GM18526 (cell line): Measurements from ENCODE around the gene MDH1B.

Experiments
- POLR2A ChIP-seq: IDR thresholded peaks from 3 replicates; pipeline ENCODE4 v1.6.1; 2011; ENCODE audit not compliant: insufficient read length; ENCODE audit errors: extremely low read depth

MDH1B gene

DNA sequence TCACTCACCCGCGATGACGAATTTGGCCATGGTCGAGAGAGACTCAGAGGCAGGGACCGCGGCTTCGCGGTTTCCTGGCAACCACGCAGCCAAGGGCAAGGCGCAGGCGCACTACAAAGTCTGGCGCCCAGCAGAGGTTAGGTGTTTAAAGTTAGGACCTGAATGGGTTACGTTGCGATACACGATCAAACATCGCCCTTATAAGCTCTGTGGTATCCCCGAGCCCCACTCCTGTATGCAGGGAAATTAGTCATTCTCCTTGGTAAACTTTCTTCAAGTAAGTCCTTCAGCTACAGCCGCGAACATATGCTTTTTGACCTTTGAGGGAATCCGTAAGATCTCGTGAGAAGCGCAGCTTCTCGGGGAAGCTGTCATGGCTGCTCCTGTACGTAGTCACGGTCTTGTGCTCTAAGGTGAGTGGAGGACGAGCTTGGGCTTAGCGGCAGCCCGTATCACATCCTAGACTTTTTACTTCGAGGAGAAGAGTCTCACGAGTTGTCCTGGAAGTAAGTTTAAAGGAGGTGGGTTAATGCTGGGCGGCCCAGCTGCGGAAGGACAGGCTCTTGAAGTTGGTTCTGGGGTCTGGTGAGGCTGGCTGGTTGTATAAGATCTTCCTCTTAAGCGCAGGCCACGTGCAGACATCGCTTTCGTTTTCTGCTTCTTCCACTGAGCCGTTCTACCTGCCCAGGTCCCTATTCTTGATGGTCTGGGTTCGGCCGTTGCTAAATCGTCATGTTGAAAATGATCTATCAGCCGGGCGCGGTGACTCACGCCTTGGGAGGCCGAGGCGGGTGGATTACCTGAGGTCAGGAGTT lies at the start of gene MDH1B, which contains the start of gene FASTKD2:
Gene MDH1B, minus strand, starts transcription at position 87 of the 815 bp plus-strand sequence. Its CDS starts 57 bp downstream, at position 30.
Gene FASTKD2, plus strand, starts transcription at position 365 of the 815 bp plus-strand sequence. CDS start 1,088 bp downstream, outside the sequence.
- peak; percentile 80 for TF ChIP-seq POLR2A

GRCh38 chr2:206814498-206814897 lies 49.4 kb upstream of the MDH1B start:
- no peak for TF ChIP-seq POLR2A

DNA sequence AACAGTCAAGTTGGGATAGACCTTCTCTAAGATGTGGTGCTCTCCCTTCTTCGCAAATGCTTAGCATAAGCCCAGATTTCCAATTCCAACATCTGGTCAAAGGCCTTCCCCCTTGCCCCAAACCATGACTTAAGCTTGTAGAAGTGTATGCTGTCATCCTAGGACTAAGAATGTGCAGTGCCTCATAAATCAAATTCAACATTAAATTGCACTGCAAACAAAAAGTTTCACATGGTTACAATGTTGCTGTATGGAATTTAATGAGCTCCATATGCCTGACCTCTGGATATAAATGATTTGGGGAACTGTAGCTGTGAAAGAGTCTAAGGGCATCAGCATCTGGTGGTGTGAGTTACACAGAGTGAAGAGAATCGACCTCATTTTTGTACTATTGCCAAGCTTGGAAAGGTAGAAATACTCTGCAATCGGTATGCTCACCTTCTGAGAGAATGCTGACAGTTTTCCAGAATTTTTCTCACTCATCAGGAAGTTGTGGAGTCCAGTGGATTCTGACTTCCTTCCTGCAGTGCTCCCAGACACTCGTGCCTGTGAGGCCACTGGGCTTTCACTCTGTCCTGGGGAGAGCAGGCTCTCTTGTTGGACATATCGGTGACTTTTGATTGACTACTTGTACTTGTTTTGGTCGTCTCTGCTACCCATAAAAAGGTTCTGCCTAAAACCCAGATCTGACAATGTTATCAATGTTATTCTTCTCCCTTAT lies 40.9 kb upstream of the MDH1B start:
- TF ChIP-seq POLR2A, result no peak

GRCh38 chr2:206804326-206804725 lies 39.2 kb upstream of the MDH1B start:
- TF ChIP-seq POLR2A, result no peak

- no peak for TF ChIP-seq POLR2A
Measured at GRCh38 chr2:206802654-206803514, 37.8 kb upstream of the MDH1B start.

DNA sequence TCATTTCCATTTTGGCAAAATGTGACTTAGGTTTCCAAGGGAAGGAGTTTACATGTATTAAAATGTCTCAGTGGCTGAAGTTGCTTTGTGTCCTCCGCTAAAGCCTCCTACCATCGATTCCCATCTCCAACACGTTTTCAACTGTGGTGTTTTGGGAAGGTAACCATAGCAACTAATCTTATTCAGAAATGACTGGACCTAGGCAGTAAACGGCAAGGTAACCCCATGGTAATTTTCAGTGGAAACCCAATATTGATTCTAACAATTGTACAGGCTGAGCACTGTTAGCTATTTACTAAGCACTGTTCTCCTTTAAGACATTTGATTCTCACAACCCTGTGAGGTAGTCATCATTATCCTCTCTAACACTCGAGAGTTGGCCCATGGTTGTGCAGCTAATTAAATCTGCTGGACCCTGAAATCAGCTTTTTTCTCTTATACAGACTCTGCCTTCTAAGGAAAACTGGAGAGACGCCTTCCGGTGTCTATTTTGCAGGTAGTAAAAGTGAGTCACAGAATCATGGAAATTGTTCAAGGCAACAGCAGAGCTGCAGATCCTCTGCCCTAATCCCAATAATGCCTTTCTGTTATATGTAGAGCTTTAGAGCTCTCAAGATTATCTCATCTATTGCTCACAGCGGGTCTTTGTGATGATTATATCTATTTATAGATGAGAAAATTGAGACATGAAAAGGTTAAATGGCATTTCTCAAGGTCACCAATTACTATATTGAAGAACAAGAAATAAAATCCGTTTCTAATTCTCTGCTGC lies 36.5 kb upstream of the MDH1B start:
- no peak for TF ChIP-seq POLR2A

DNA sequence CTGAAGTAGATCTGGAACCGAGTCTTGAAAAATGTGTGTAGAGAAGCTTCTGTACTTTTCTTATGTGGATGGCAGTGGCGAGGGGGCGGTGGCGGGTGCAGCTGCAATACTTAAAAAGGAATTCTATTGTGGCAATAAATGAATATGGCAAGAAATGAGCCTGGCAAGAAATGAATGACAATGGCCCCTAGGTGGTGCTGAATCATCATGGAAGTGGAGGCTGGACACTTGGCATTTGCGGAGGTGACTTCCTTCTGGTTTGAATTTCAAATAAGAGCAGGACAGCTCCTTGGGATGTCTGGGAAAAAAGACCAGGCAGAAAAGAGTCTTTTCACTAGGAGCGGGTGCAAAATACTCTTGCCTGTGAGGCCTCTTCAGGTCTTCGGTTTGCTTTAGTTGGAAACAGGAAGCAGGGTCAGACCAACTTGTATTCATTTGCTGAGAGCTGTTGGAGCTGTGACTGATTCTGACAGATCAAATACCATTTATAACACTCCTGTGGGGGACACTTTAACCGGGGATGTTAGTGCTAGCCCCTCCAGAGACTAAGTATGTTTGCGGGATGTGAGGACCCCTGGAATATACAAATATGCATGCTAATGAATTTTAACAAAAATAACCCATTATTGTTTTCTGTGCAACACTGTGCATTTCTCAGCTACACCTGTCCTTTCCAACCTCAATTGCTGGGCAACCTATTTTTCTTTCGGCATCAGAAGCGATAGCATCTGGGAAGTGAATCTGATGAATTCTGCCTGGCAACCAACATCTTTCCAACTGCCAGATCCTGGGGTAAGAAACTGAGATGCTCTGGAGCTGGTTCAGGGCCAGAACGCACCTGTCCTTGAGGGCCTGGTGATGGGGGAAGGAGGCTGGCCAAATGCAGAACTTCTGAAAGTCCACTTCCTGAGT lies 35.6 kb upstream of the MDH1B start:
- no peak for TF ChIP-seq POLR2A

DNA sequence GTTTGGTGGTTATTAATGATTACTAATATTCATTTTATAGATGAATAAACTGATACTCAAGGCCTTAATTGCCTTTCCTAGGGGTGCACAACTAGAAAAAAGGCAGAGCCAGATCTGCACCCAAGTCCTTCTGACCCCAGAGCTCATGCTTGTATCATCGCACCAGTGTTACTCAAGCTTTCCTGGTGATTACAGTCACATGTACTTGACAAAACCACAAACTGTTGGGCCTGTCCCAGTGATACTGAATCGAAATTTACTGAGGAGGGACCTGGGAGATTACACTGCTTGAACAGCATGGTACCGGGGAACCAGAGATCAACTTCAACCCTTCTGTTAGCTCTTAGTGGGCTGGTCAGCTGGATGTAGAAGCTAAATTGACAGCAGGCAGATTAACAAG lies 34.0 kb upstream of the MDH1B start:
- no peak for TF ChIP-seq POLR2A

DNA sequence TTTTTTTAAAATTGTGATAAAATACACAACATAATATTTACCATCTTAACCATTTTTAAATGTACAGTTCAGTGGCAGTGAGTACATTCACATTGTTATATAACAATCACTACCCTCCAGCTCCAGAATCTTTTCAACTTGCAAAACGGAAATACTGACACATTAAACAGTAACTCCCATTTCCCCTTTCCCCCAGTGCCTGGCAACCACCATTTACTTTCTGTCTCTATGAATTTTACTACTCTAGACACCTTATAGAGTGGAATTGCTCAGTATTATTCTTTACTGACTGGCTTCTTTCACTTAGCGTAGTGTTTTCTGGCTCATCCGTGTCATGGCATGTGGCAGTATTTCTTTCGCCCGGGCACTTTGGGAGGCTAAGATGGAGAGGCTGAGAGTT lies 32.9 kb upstream of the MDH1B start:
- no peak for TF ChIP-seq POLR2A

DNA sequence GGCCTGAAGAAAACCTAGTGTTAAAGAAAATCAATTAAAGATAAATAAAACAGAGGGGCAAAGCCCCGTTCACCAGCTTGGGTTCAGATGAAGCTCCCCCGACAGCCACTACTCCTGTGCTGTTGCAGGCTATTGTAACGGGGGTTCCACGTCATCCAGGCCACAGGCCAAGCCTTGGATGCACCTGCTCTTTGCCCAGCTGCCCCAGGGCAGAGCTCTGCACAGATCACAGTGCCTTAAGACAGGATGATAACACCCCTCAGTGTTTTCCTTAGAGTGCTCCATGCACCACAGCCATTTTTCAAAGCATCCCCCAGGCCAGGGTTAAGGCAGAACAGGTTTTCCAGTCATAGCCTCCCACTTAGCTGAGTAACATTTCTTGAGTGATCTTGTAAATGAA lies 32.2 kb upstream of the MDH1B start:
- no peak for TF ChIP-seq POLR2A

DNA sequence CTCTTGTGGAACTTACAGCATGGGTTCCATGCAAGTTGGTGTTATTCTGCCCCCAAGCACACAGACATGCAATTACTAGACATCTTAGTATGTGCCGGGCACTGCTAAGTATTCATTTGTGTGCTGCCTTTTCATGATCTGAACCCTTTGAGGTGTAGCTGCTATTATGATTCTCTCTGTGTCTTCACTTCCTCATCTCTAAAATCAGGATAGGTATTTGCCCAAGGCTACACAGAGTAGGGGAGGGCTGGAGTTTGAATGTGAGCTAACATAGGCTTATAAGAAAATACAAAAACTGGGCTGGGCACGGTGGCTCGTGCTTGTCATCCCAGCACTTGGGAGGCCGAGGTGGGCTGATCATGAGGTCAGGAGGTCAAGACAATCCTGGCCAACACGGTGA lies 27.5 kb upstream of the MDH1B start:
- TF ChIP-seq POLR2A, result no peak

DNA sequence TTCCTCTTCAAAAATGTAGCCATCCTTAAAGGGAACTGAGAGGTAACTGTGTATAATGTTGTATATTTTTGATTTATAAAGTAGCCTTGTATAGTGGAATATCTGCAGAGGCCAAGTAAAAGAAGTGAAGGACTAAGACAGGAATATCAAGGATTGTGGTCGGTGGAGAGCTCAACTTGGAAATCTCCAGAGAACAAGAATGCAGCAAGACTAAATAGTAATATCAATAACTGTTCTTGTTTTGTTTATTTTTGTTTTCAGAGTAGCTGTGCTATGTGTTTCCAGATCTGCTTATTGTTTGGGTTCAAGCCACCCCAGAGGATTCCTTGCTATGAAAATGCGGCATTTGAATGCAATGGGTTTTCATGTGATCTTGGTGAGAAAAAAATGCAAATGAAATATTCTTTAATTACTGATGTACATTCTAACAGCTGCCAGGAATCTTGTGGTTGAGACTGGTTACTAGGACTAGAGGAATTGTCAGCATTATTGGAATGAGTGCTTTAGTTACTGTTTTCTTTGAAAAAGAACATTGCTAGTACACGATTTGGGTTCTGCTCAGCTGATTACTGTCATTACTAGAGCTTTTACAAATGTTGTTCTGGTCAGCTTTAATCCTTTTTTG lies 25.3 kb upstream of the MDH1B start:
- TF ChIP-seq POLR2A, result no peak
